GM21723 (cell line): ENCODE data around the gene SDHA.
A peak's percentile ranks its signal among the peaks of the same experiment; 100 is the strongest.

ENCODE experiments used
- ATAC-seq: cut with Tn5 transposase; IDR thresholded peaks from one replicate; pipeline ENCODE4 v1.9.1; 2021; ENCODE audit warnings: mild to moderate bottlenecking, moderate library complexity; ENCODE audit not compliant: unreplicated experiment

SDHA gene

GRCh38 chr5:217494-218456, at the start of gene SDHA, which contains the start of gene CCDC127:
Gene SDHA, plus strand, starts transcription at chr5:218320. Its CDS starts 36 bp downstream, at chr5:218356.
Gene CCDC127, minus strand, starts transcription at chr5:218153. Its CDS starts 1,304 bp downstream, at chr5:216849.
- ATAC-seq: peak; percentile 74

- no peak for ATAC-seq
Measured at GRCh38 chr5:169071-169727, 48.9 kb upstream of the SDHA start.

- no peak for ATAC-seq
Measured at GRCh38 chr5:169728-170094, 48.4 kb upstream of the SDHA start.

GRCh38 chr5:170971-171800, 46.9 kb upstream of the SDHA start:
- no peak for ATAC-seq

- no peak for ATAC-seq
Measured at GRCh38 chr5:171801-172331, 46.3 kb upstream of the SDHA start.

- ATAC-seq: no peak
Measured at GRCh38 chr5:172421-172820, 45.7 kb upstream of the SDHA start.

GRCh38 chr5:172841-173251, 45.3 kb upstream of the SDHA start:
- no peak for ATAC-seq

- no peak for ATAC-seq
Measured at GRCh38 chr5:173392-174290, 44.5 kb upstream of the SDHA start.

GRCh38 chr5:174291-174600, 43.9 kb upstream of the SDHA start:
- ATAC-seq: no peak

GRCh38 chr5:174876-175465, 43.1 kb upstream of the SDHA start:
- no peak for ATAC-seq

- no peak for ATAC-seq
Measured at GRCh38 chr5:176296-176823, 41.8 kb upstream of the SDHA start.

GRCh38 chr5:178110-178509, 40.0 kb upstream of the SDHA start:
- no peak for ATAC-seq

- no peak for ATAC-seq
Measured at GRCh38 chr5:179401-179800, 38.7 kb upstream of the SDHA start.

GRCh38 chr5:180286-180918, 37.7 kb upstream of the SDHA start:
- ATAC-seq: no peak

GRCh38 chr5:181160-181559, 37.0 kb upstream of the SDHA start:
- no peak for ATAC-seq

- ATAC-seq: no peak
Measured at GRCh38 chr5:181566-181965, 36.6 kb upstream of the SDHA start.

GRCh38 chr5:182126-182525, 36.0 kb upstream of the SDHA start:
- no peak for ATAC-seq

GRCh38 chr5:184471-184870, 33.6 kb upstream of the SDHA start:
- no peak for ATAC-seq
